ENCODE measurements around the gene TMEM150B.

The TMEM150B gene, protein sequence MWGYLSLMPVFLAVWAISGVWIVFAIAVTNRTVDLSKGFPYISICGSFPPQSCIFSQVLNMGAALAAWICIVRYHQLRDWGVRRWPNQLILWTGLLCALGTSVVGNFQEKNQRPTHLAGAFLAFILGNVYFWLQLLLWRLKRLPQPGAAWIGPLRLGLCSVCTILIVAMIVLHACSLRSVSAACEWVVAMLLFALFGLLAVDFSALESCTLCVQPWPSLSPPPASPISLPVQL

DNA sequence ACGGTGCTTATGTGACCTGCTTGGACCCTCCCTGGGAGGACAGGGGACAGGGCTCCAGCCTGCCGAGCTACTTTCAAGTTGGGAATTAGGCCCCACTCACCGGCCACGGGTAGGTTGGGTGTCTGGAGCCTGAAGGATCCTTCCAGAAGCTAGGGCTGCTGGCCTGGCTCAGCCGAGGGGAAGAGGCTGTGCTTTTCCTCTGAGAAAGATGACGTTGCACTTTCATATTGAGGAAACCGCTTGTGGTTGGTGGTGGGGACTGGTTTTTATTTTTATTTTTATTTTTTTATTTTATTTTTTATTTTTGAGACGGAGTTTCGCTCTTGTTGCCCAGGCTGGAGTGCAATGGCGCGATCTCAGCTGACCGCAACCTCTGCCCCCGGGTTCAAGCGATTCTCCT, at the start of gene TMEM150B:
Gene TMEM150B (minus strand): TSS at position 170 of the 400 bp plus-strand sequence. CDS start 4,305 bp downstream, outside the sequence.
- no peak for DNase-seq
- no peaks in the 10 kb centered on the region for H3K9me3 Mint-ChIP-seq
- no peaks in the 10 kb centered on the region for H3K36me3 Mint-ChIP-seq (ENCODE audit: low read depth)
- ATAC-seq = no peak
- no peaks in the 10 kb centered on the region for H3K4me1 Mint-ChIP-seq
- no peak within 1 kb of the TSS for H3K27ac Mint-ChIP-seq
- no peak within 1 kb of the TSS for H3K4me3 Mint-ChIP-seq
- peaks cover 11% of the 10 kb centered on the region for H3K27me3 Mint-ChIP-seq

DNA sequence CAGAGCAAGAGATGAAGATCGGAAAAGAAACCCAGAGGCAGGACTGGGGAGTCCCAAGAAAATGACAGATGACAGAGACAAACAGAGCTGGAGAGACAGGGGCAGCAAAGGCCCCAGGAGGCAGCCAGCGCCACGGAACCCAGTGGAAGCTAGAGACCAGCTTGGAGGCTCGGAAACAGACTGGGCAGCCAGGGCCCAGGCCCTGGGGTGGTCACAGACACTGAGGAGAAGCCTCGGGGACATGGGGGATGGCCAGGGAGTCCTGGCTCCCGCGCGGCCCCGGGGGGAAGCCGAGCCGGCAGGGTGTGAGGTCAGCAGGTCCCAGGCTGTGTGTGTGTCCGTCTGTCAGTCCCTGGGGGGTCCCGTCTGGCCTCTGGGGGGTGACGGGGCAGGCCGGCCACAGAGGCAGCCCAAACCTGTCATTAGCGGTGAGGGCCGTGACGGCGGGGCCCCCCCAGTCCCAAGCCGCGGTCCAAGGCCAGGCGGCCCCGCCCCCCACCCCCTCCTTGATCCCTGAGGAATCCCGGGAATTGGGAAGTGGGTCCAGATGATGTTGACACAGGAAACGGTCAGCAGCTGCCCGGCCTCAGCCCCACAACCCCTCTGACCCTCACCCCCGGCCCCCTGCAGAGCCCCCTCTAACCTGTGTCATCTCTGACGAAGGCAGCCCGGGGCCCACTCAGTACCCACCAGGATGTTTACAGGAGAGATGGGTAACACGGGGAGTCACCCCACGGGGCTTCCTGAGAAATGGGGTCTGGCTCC, 49.0 kb upstream of the TMEM150B start:
- Mint-ChIP-seq H3K9me3 (no peaks in the 10 kb centered on the region), H3K4me1 (peaks cover 22% of the 10 kb centered on the region), H3K36me3 (ENCODE audit: low read depth) (peaks cover 2% of the 10 kb centered on the region), H3K4me3 (no peak overlapping the region), H3K27ac (no peak overlapping the region), H3K27me3 (peaks cover 39% of the 10 kb centered on the region)
- ATAC-seq (no peak), DNase-seq (no peak)

DNA sequence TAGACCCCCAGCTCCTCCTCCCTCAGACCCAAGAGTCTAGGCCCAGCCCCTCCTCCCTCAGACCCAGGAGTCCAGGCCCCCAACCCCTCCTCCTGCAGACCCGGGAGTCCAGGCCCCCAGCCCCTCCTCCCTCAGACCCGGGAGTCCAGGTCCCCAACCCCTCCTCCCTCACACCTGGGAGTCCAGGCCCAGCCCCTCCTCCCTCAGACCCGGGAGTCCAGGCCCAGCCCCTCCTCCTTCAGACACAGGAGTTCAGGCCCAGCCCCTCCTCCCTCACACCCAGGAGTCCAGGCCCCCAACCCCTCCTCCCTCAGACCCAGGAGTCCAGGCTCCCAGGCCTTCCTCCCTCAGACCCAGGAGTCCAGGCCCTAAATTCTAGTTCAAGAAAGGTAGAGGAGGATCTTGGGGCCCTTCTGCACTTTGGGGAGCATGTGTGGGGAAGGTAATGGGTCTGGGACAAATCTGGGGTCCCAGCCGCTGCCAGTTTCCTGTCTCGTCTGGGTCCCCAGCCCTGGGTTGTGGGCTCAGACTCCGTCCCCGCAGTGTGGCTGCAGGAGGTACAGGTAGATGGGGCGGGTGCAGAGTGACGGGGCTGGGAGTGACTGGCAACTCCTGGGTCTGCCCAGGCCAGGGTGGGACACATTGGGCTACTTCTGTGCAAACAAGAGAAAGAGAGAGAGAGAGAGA, 48.3 kb upstream of the TMEM150B start:
- peaks cover 2% of the 10 kb centered on the region for H3K36me3 Mint-ChIP-seq (ENCODE audit: low read depth)
- ATAC-seq (no peak), DNase-seq (no peak)
- no peak overlapping the region for H3K27ac Mint-ChIP-seq
- no peaks in the 10 kb centered on the region for H3K9me3 Mint-ChIP-seq
- peaks cover 22% of the 10 kb centered on the region for H3K4me1 Mint-ChIP-seq
- H3K27me3 Mint-ChIP-seq = peaks cover 39% of the 10 kb centered on the region
- H3K4me3 Mint-ChIP-seq = no peak overlapping the region

DNA sequence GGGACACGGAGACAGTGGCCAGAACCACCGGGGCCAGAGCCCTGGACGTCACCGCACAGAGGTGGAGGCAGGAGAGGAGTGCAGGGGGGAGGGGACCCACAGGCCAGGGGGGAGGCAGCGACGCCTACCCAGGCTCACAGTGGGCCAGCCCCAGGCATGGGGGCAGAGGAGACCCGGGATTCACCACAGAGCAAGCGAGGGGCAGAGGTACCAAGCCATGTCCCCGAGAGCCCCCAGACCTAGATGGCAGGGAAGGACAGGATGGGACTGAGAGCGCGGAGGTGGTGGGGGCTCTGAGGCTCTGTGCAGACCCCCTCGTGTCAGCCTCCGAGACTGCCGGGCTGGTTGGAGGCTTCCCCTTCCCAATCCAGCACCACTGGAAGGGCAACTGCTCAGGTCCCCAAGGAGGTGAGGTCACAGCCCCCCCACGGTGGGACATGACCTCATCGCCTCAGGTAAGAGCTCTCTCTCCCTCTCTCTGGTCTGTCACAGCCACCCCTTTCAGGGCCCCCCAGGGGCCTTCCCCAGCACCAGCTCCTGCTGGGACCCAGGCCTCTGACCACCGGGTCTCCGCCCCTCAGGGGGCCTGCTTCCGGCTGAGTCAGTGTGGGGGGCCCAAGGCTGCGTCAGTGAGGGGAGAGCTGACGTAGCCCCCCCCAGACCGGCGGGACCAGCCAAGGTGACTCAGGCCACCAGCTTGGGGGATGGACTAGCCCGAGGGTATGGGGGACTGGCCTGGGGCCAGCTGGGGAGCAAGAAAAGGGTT, 47.4 kb upstream of the TMEM150B start:
- ATAC-seq = peak; percentile 65

DNA sequence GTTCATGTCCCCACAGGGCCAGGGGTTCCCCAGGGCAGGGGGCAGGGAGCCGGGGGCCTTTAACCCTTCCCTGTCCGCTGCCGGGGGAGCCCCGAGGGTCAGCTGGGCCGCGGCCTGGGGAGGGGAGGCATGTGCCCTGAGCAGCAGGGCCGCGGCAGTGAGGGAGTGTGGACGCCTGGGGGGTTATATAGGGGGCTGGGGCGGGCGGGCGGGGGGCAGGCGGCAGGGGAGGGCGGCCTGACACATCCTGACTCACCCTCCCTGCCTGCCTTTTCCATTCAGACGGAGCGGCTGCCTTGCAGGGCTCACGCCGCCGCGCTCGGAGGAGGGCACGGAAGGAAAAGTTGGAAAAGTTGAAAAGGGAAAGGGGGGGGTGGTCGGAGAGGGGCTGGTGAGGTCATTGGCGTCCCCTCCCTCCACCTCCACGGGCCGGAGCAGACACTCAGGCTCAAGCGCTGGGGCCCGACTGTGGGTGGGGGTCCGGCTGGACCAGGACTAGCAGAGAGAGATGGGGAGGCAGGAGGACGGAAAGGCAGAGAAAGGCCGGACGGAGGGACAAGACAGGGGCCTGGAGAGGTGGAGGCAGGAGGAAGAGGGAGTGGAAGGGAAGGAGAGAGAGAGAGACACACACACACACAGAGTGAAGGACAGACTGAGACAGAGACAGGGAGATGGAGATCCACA, 45.3 kb upstream of the TMEM150B start, which contains the start of gene IL11:
Gene IL11 (minus strand): TSS at position 159 of the 684 bp plus-strand sequence. CDS start 153 bp downstream, at position 6.
- Mint-ChIP-seq H3K4me1 (peaks cover 22% of the 10 kb centered on the region), H3K9me3 (no peaks in the 10 kb centered on the region), H3K27me3 (peaks cover 40% of the 10 kb centered on the region)

More for the DNA sequence above, 47.4 kb upstream of the TMEM150B start:
- no peak overlapping the region for H3K4me3 Mint-ChIP-seq
- no peak overlapping the region for H3K27ac Mint-ChIP-seq
- no peaks in the 10 kb centered on the region for H3K9me3 Mint-ChIP-seq
- DNase-seq = peak; percentile 53
- peaks cover 41% of the 10 kb centered on the region for H3K27me3 Mint-ChIP-seq
- H3K36me3 Mint-ChIP-seq (ENCODE audit: low read depth) = peaks cover 2% of the 10 kb centered on the region
- peaks cover 22% of the 10 kb centered on the region for H3K4me1 Mint-ChIP-seq

DNA sequence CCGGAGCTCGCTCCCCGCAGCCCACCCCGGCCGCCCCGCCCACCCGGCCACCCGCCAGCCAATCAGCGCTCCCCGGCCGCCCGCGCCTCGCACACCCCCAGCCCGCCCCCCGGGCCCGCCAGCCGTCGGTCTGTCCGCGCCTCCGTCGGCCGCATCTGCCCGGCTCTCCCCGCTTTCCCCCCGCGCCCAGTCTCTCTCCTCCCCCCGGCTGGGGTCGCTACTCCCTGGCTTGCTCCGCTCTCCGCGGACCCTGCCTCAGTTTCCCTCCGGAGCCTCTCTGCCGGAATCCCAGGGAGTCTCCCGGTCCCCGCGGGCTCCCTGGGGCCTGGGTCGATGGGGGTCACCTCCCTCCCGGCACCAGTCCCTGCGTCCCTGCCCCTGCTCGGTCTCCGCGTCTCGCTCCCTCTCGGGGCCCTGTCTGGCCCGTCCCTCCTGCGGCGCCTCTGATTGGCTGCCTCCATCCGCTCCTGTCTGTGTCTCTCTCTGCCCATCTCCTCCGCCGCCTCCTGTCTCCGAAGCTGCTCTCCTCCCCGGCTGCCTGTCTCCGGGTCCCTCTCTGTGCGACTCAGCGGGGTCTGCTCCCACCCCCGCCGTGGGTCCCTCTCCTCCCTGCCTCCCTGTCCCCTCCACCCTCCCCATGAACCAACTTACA, 44.6 kb upstream of the TMEM150B start:
- H3K27ac Mint-ChIP-seq = no peak overlapping the region
- peak overlapping the region; percentile 71 for H3K4me3 Mint-ChIP-seq
- H3K27me3 Mint-ChIP-seq = peaks cover 38% of the 10 kb centered on the region
- H3K4me1 Mint-ChIP-seq = peaks cover 22% of the 10 kb centered on the region
- peaks cover 2% of the 10 kb centered on the region for H3K36me3 Mint-ChIP-seq (ENCODE audit: low read depth)
- no peaks in the 10 kb centered on the region for H3K9me3 Mint-ChIP-seq
- DNase-seq (peak; percentile 50), ATAC-seq (peak; percentile 63)

More for the DNA sequence above, 45.3 kb upstream of the TMEM150B start, which contains the start of gene IL11:
- Mint-ChIP-seq H3K4me3 (peak within 1 kb of the TSS; percentile 71), H3K27ac (no peak within 1 kb of the TSS), H3K36me3 (ENCODE audit: low read depth) (peaks cover 2% of the 10 kb centered on the region)
- DNase-seq (no peak), ATAC-seq (no peak)

DNA sequence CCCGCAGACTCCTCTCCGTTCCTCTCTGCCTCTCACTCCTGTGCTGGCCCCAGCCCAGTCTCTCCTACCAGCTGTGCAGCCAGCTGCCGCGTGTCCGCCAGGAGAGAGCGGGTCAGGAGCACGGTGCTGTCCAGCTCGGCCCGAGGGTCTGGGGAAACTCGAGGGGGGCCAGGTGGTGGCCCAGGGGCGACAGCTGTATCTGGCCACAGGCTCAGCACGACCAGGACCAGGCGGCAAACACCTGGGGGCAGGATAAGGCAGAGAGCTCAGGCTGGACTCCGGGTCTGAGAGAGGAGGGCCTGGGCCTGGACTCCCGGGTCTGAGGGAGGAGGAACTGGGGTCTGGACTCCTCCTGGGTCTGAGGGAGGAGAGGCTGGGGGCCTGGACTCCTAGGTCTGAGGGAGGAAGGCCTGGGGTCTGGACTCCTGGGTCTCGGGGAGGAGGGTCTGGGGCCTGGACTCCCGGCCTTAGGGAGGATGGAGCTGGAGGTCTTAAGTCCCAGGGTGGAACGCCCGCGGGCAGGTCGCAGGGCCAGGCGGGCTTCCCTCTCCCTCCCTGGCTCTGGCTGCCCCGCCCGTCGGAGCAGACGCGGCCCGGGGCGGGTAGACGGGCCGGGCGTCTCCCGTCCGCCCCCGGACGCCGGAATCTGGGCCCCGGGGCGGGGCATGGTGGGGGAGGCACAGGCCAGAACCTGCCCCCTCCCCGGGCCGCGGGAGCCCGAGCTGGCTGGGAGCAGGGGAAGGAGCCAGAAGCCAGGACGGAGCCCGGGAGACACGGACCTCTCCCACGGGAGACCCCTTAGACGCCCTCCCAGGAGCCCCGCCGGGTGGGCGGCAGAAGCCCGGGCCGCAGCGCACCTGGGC, 43.8 kb upstream of the TMEM150B start:
- DNase-seq (no peak), ATAC-seq (no peak)
- Mint-ChIP-seq H3K27me3 (peaks cover 37% of the 10 kb centered on the region), H3K36me3 (ENCODE audit: low read depth) (peaks cover 2% of the 10 kb centered on the region), H3K4me3 (no peak overlapping the region), H3K4me1 (peaks cover 22% of the 10 kb centered on the region), H3K9me3 (no peaks in the 10 kb centered on the region), H3K27ac (no peak overlapping the region)

DNA sequence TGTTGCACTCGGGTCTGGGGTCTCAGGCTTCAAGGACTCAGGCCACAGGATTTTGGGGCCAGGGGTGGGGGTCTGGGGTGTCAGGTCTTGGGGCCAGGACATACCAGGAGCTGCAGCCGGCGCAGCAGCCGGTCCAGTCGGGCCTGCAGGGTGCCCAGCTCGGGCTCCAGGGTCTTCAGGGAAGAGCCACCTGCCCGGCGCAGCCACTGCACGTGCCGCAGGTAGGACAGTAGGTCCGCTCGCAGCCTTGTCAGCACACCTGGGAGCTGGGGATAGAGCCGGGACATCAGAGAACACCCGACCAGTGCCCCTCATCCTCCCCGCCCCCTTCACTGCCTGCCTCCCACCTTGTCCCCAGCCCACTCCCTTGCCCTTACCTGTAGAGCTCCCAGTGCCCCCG, 43.0 kb upstream of the TMEM150B start:
- Mint-ChIP-seq H3K27me3 (peaks cover 31% of the 10 kb centered on the region), H3K4me3 (no peak overlapping the region), H3K9me3 (no peaks in the 10 kb centered on the region), H3K36me3 (ENCODE audit: low read depth) (peaks cover 2% of the 10 kb centered on the region), H3K27ac (no peak overlapping the region), H3K4me1 (peaks cover 17% of the 10 kb centered on the region)
- DNase-seq (no peak), ATAC-seq (no peak)

DNA sequence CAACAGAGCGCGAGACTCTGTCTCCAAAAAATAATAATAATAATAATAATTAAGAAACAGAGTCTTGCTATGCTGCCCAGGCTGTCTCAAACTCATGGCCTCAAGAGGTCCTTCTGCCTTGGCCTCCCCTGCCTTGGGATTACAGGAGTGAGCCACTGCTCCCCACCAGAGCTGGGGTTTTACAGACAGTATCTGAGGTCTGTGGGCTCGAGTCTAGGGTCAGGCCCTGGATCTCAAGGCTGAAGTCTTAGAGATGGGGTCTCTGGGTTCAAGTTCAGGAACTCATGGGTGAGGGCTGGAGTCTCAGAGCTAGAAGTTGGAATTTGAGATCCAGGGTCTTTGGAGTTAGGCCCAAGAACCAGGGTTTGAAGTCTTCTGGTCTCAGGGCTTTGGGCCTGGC, 41.6 kb upstream of the TMEM150B start:
- Mint-ChIP-seq H3K4me1 (peaks cover 12% of the 10 kb centered on the region), H3K9me3 (no peaks in the 10 kb centered on the region), H3K36me3 (ENCODE audit: low read depth) (peaks cover 2% of the 10 kb centered on the region), H3K27ac (no peak overlapping the region), H3K27me3 (peaks cover 23% of the 10 kb centered on the region), H3K4me3 (no peak overlapping the region)
- ATAC-seq (no peak), DNase-seq (no peak)

DNA sequence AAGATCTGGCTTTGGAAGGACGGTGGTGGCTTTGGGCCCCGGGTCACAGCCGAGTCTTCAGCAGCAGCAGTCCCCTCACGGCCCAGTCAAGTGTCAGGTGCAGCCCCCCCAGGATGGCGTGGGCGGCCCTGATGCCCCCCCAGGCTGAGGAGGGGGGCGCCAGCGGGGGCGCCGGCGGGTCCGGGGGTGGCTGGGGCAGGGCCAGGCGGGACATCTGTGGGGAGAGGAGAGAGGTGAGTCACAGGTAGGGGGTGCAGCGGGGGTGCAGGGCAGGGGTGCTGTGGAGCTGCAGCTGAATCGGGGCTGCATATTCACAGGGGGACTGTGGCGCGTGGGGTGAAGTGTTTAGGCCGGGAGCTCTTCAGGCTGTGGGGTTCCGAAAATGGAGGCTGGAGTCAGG, 40.8 kb upstream of the TMEM150B start:
- no peak overlapping the region for H3K4me3 Mint-ChIP-seq
- ATAC-seq = no peak
- no peak for DNase-seq
- H3K9me3 Mint-ChIP-seq = no peaks in the 10 kb centered on the region
- no peak overlapping the region for H3K27ac Mint-ChIP-seq
- peaks cover 10% of the 10 kb centered on the region for H3K4me1 Mint-ChIP-seq
- peaks cover under 1% of the 10 kb centered on the region for H3K36me3 Mint-ChIP-seq (ENCODE audit: low read depth)
- peaks cover 15% of the 10 kb centered on the region for H3K27me3 Mint-ChIP-seq

DNA sequence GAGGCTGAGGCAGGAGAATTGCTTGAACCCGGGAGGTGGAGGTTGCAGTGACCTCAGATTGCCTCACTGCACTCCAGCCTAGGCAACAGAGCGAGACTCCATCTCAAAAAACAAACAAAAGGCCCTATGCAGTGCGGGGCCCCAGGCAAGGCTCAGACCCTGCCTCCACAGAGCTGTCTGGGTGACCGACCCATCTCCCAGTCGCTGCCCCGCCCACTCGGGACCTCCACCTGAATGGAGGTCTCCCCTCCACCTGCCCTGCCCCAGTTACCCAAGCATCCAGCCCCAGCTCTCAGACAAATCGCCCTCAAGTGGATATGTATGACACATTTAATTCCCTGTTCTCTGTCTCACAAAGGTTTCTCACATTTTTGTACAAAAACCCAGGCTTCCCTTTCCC, 40.1 kb upstream of the TMEM150B start:
- H3K9me3 Mint-ChIP-seq = no peaks in the 10 kb centered on the region
- H3K27ac Mint-ChIP-seq = no peak overlapping the region
- no peaks in the 10 kb centered on the region for H3K36me3 Mint-ChIP-seq (ENCODE audit: low read depth)
- peaks cover 9% of the 10 kb centered on the region for H3K27me3 Mint-ChIP-seq
- H3K4me1 Mint-ChIP-seq = peaks cover 4% of the 10 kb centered on the region
- no peak overlapping the region for H3K4me3 Mint-ChIP-seq
- DNase-seq = no peak
- no peak for ATAC-seq

DNA sequence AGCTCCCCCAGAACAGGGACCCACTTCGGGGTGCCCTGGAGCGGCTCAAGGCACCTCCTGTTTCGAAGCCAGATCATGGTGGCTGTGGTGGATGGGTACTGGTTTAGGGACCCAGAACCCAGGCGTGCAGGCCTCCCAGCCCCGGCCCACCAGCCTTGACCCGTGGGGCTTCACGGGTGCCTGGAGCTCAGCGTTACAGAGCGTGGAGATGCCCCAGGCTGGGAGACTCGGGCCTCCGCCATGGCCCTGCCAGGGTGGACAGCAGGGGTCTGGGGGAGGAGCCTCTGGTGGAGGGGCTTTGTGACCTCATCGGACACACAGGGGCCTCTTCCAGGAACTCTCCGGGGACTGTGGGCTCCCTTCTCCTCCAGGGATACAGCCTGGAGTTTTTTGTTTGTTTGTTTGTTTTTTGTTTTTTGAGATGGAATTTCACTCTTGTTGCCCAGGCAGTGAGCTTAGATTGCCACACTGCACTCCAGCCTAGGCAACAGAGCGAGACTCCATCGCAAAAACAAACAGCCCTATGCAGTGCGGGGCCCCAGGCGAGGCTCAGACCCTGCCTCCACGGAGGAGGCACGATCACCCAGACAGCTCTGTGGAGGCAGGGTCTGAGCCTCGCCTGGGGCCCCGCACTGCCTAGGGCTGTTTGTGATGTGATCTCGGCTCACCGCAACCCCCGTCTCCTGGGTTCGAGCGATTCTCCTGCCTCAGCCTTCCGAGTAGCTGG, 38.0 kb upstream of the TMEM150B start, which contains the start of gene GARIN5B:
Gene GARIN5B (minus strand): TSS at position 271 of the 727 bp plus-strand sequence. CDS start 194 bp downstream, at position 77.
- H3K4me1 Mint-ChIP-seq = no peaks in the 10 kb centered on the region
- H3K27ac Mint-ChIP-seq = no peak within 1 kb of the TSS
- no peaks in the 10 kb centered on the region for H3K9me3 Mint-ChIP-seq
- peaks cover 4% of the 10 kb centered on the region for H3K27me3 Mint-ChIP-seq
- DNase-seq (no peak), ATAC-seq (no peak)
- no peak within 1 kb of the TSS for H3K4me3 Mint-ChIP-seq
- no peaks in the 10 kb centered on the region for H3K36me3 Mint-ChIP-seq (ENCODE audit: low read depth)
